Hippocampal formation (tissue), 2 donors: ENCODE results near the gene SHISA6.
"Not testable (repeated sequence)": the region's sequence is repeated elsewhere in the genome, so short reads cannot be mapped to it uniquely, and the experiment has no call there.

ENCODE experiments used
- DNase-seq, 2 donors: peaks; one replicate each; lab custom pipeline; 2025; lab: John Stamatoyannopoulos, UW

SHISA6 gene

GRCh38 chr17:11303773-11304394, 62.9 kb downstream of the SHISA6 start:
- no peak for DNase-seq

GRCh38 chr17:11304568-11304967, 63.6 kb downstream of the SHISA6 start:
- DNase-seq: no peak

GRCh38 chr17:11305524-11305923, 64.5 kb downstream of the SHISA6 start:
- no peak for DNase-seq

- DNase-seq: no peak
Observed at GRCh38 chr17:11308531-11308930, 67.5 kb downstream of the SHISA6 start.

- no peak for DNase-seq
Observed at GRCh38 chr17:11309033-11309432, 68.0 kb downstream of the SHISA6 start.

GRCh38 chr17:11309850-11310249, 68.8 kb downstream of the SHISA6 start:
- DNase-seq: no peak

GRCh38 chr17:11316451-11316850, 75.4 kb downstream of the SHISA6 start:
- DNase-seq: not testable (repeated sequence)

GRCh38 chr17:11318207-11318606, 77.2 kb downstream of the SHISA6 start:
- no peak for DNase-seq

GRCh38 chr17:11319894-11320293, 78.9 kb downstream of the SHISA6 start:
- DNase-seq: no peak

- no peak for DNase-seq
Observed at GRCh38 chr17:11324021-11324420, 83.0 kb downstream of the SHISA6 start.

GRCh38 chr17:11324846-11325420, 83.9 kb downstream of the SHISA6 start:
- no peak for DNase-seq

- no peak for DNase-seq
Observed at GRCh38 chr17:11326492-11326891, 85.5 kb downstream of the SHISA6 start.

- no peak for DNase-seq
Observed at GRCh38 chr17:11328770-11329169, 87.8 kb downstream of the SHISA6 start.

GRCh38 chr17:11330006-11330405, 89.0 kb downstream of the SHISA6 start:
- no peak for DNase-seq

GRCh38 chr17:11330826-11331225, 89.8 kb downstream of the SHISA6 start:
- DNase-seq: no peak

- DNase-seq: no peak
Observed at GRCh38 chr17:11331547-11332513, 90.8 kb downstream of the SHISA6 start.

GRCh38 chr17:11332706-11333105, 91.7 kb downstream of the SHISA6 start:
- peak; percentile 4 to 12 for DNase-seq

GRCh38 chr17:11334493-11334892, 93.5 kb downstream of the SHISA6 start:
- no peak for DNase-seq

- no peak for DNase-seq
Observed at GRCh38 chr17:11336290-11336689, 95.3 kb downstream of the SHISA6 start.

- no peak for DNase-seq
Observed at GRCh38 chr17:11340803-11341202, 99.8 kb downstream of the SHISA6 start.

- no peak for DNase-seq
Observed at GRCh38 chr17:11342138-11342537, 101.1 kb downstream of the SHISA6 start.

- no peak for DNase-seq
Observed at GRCh38 chr17:11349106-11349505, 108.1 kb downstream of the SHISA6 start.

- no peak for DNase-seq
Observed at GRCh38 chr17:11351479-11351878, 110.5 kb downstream of the SHISA6 start.
